GM18951 (cell line): ENCODE data around the gene CCT6B.
A peak's percentile ranks its signal among the peaks of the same experiment; 100 is the strongest.
"Not testable (repeated sequence)": the region's sequence is repeated elsewhere in the genome, so short reads cannot be mapped to it uniquely, and the experiment has no call there.

Source experiments
- POLR2A ChIP-seq: IDR thresholded peaks from 4 replicates; pipeline ENCODE4 v1.6.1; 2011; ENCODE audit warnings: mild to moderate bottlenecking; ENCODE audit not compliant: insufficient read length, insufficient read depth; ENCODE audit errors: extremely low read depth
- in situ Hi-C: fragments of 300-500 bp; cut with MboI; formaldehyde crosslinking; loops from one replicate; pipeline ENCODE4 v1.12.0; 2022; ENCODE audit warnings: low sequenced_read_pairs, mixed read lengths, inconsistent platforms; ENCODE audit not compliant: unreplicated experiment

CCT6B gene, protein sequence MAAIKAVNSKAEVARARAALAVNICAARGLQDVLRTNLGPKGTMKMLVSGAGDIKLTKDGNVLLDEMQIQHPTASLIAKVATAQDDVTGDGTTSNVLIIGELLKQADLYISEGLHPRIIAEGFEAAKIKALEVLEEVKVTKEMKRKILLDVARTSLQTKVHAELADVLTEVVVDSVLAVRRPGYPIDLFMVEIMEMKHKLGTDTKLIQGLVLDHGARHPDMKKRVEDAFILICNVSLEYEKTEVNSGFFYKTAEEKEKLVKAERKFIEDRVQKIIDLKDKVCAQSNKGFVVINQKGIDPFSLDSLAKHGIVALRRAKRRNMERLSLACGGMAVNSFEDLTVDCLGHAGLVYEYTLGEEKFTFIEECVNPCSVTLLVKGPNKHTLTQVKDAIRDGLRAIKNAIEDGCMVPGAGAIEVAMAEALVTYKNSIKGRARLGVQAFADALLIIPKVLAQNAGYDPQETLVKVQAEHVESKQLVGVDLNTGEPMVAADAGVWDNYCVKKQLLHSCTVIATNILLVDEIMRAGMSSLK

DNA sequence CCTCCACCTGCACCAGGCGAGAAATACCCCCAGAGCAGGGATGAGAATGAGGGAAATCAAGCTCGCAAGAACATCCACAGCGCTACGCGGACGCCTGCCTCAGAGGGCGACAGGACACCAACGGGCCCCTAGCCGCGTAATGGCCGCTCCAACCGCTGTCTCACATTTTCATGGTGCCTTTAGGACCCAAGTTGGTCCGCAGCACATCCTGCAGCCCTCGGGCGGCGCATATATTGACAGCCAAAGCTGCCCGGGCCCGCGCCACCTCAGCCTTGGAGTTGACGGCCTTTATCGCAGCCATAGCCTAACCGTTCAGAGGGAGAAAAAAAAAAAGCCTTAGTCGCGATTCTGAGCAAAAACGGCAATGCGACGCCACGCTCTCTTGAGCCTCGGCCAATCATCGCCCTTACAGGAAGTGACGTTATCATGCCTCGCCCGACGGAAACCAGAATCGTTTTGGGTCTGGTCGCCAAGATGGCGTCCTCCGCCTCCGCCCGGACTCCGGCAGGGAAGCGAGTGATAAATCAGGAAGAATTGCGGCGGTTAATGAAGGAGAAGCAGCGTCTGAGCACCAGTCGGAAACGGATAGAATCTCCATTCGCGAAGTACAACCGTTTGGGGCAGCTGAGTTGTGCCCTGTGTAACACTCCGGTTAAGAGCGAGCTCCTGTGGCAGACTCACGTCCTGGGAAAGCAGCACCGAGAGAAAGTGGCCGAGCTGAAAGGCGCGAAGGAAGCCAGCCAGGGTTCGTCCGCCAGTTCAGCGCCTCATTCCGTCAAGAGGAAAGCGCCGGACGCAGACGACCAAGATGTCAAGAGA is at the start of gene CCT6B, which contains the start of gene ZNF830:
Gene CCT6B (minus strand): TSS at position 368 of the 819 bp plus-strand sequence. CDS start 67 bp downstream, at position 301.
Gene ZNF830 (plus strand): TSS at position 448 of the 819 bp plus-strand sequence. CDS start 27 bp downstream, at position 475.
- TF ChIP-seq POLR2A, result peak; percentile 80
- in situ Hi-C loops, result no loop called here

DNA sequence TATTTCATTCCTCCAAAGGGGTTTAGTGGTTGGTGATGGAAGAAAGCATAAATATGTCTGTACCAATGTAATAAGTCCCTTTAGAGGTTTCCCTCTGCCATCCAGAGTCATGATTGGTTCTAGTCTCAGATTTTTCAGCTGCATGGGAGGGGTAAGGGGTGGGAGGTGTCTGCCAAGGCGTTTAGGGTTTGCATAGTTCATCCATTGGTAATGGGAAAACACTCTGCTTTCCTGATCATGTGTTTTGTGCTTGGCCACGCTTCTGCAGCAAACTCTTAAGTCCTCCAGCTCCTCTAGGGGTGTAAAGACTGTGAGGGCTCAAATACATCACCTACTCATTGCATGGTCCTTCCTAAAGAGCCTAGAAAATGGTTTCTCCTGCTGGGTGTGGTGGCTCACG is 48.8 kb upstream of the CCT6B start:
- no peak for TF ChIP-seq POLR2A
- in situ Hi-C loops, result loop anchor here (10.0 kb wide), 1 partner anchor 85 kb away; no protein-coding TSS in a partner anchor

DNA sequence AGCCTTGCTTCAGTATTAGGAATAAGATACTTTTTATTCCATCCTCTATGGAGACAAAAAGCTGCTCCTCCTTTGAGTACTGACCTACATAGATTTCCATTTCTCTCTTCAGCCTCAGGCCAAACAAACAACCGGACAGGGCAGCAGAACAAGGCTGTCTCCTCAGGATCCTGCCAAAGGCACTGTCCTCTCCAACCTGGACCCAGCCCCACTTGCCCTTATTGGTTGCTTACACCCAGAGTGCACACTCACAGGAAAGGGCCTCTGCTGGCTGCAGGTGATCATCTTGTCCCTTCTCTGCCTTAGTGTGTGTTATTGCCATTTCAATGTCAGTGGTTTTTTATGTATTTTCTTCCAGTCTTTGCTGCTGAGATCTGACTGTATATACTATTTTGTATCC is 45.7 kb upstream of the CCT6B start:
- in situ Hi-C loops, result no loop called here
- no peak for TF ChIP-seq POLR2A

DNA sequence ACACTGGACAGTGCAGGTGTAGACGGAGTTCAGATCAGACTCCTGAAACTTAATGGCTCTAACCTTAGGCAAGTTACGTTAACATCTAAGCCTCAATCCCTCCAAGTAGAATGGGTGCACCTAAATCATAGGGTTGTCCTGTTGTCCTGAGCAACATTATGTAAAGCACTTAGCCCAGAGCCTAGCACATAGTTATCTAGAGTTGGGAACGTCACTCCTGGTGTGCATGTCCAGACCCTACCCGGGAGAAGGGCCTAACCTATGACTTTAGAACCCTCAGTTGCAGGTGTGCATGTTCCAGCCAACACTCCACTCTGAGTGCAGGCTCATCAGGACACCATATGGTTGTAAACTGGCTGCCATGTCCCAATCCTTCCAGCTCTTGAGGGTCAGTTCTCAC is 45.1 kb upstream of the CCT6B start:
- TF ChIP-seq POLR2A, result no peak
- in situ Hi-C loops, result no loop called here

DNA sequence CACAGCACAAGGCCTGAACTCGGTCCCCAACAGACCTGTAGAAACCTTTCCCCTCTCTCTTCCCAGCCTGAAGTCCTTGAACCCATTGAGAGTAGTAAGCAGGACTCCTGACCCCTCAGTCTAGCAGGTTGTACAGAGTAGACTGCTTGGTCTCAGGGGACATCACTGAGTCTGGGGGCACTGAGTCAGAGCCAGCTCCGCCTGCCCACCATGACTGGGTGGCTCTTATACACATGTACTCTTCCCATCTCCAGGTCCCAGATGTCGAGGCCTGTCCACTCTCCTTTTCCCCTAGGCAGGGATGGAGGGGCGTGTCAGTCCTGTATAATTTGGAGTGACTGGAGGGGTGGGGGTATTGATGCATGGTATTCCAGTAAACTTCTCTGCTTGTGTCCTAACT is 42.5 kb upstream of the CCT6B start:
- in situ Hi-C loops, result no loop called here
- TF ChIP-seq POLR2A, result no peak

DNA sequence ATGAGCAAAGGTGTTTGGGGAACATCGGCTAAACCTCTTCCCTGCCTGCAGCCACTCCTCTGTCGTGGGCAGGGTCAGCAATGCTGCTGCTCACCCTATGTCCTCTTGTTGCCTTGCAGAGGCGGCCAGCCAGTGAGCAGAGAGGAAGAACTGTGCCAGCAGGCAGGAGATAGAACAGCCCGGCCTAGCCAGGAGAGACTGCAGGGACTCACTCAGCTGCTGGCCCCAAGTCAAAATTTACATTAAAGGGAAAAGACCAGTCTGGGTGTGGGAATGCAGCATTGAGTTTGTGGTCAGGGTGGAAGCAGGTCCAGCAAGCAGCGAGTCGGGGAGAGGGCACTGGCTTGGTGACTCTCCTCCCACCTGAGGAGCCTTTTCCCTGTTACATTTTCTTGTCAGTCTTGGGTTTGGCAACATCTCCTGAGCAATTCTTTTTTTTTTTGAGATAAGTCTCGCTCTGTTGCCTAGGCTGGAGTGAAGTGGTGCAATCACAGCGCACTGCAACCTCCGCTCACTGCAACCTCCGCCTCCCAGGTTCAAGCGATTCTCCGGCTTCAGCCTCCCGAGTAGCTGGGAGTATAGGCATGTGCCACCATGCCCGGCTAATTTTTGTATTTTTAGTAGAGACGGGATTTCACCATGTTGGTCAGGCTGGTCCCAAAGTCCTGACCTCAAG is 41.8 kb upstream of the CCT6B start:
- TF ChIP-seq POLR2A, result no peak
- in situ Hi-C loops, result no loop called here

DNA sequence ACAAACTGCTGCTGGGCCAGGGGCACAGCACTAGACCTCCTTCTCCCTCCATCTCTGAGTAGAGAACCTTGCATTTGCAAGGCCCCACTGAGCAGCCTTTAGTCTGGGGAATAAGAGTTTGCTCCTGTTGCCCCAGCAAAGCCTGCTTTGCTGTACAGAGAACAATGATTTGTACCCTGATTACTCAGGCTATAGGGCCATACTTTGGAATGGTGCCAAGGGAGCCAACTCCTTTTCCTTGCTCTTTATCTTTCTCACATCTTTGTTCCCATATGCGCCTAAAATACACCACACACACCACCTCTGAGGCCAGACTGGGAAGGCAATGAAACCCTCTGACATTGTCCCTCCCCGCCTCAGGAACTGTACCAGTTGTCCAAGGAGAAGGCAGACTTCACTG is 40.3 kb upstream of the CCT6B start:
- in situ Hi-C loops, result no loop called here
- no peak for TF ChIP-seq POLR2A

DNA sequence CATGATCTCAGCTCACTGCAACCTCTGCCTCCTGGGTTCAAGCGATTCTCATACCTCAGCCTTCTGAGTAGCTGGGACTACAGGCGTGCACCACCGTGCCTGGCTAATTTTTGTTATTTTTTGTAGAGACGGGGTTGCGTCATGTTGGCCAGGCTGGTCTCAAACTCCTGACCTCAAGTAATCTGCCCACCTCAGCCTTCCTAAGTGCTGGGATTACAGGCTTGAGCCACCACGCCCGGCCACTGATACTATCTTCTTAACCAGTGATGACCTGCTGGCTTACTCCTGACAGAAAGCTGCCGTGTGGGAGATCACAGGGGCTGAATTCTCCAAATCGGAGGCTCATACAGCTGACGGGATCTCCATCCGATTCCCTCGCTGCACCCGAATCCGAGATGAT is 39.7 kb upstream of the CCT6B start:
- in situ Hi-C loops, result not testable (repeated sequence)

DNA sequence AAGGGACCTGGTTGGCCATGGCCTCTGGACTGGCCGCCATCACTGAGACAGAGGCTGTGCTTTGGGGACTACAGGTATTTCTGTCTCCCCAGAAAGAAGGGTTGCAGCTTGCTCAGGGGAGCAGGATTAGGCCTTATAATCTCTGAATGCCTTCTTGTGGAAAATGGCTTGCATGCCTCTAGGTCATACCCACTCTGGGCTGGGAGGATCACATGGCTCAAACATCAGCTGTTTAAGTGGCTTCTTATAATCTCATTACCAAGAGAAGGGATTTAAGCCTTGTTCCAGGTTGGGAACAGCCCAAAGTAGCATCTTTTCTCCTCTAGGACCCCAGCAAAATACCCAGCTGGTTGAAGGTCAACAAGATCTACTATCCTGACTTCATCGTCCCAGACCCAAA is 38.2 kb upstream of the CCT6B start:
- in situ Hi-C loops, result no loop called here
- no peak for TF ChIP-seq POLR2A

DNA sequence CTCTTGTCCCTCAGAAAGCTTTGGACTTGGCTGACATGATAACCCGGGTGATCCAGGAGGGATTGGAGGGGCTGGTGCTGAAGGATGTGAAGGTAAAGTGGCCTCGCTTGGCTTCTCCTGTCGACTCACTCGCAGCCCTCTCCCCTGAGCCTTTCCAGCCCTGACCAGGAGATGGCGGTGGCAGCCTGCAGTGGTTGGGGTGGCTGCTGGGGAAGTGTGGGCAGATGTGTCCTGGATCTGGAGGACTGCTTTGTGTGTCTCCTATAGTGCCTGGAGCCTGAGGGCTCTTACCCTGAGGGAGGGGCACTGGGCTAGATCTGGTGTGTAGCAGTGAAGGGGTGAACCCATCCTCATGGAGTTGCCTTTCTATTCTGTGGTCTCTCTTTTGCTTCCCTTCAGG is 36.9 kb upstream of the CCT6B start:
- no peak for TF ChIP-seq POLR2A
- in situ Hi-C loops, result no loop called here

DNA sequence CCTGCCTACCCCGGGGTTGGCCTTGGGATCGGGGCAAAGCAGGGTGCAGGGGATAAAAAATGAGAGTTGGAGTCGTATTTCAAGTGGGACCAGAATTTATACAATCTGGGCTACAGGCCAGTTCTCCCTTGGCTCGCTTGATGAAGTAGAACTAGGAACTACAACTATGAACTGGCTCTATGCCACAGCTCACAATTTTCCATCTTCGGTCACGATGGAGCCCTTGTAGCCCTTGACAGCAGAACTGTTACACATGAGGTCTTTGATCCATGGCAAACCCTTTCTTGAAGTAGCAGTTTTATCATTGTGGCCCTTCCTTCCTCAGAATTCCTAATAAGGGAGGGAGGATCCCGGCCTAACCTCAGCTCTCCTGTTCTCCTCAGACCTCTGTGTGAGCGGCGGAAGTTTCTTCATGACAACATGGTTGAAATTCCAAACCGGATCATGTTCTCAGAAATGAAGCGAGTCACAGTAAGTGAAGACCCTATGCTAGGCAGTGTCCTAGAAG is 36.1 kb upstream of the CCT6B start:
- TF ChIP-seq POLR2A, result no peak
- in situ Hi-C loops, result no loop called here

DNA sequence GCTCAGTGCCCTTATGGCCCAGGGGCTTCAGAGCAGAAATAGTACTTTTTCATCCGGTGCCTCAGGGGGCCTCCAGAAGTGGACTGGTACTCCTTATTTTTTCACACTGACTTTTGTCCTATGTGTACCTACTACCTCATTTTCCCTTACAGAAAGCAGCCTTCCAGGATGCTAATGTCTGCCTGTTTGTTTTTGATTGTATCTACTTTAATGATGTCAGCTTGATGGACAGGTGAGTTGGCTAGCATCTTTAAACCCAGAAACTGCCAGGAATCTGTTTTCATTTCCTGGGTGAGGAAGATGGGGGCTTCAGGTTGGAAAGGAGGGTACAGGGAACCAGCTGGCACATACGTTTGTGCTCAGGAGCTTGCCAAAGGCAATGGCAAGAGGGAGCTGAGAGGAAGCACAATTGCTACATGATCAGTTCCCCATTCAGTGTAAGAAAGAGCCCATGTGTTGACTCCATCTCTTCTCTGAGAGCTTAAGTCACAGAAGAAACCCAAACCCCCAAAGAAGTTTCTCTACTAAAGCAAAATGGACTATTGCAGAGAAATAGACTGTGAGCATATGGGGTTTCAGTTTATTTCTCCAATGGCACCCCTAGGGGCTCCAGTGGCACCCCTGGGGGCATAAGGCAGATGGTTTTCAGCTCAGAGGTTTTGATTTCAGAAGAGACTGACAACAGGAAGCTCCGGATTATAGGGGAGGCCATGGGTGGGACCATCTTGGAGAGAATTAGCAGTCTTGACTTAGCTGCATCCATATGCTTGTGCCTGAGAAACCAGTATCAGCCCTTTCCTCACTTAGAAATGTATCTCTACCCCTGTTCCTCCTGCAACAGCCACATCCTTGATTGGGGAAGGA is 35.4 kb upstream of the CCT6B start:
- in situ Hi-C loops, result no loop called here

More for the DNA sequence above, 35.4 kb upstream of the CCT6B start:
- no peak for TF ChIP-seq POLR2A
